ENCODE data around the gene IL31RA.

Gene IL31RA

DNA sequence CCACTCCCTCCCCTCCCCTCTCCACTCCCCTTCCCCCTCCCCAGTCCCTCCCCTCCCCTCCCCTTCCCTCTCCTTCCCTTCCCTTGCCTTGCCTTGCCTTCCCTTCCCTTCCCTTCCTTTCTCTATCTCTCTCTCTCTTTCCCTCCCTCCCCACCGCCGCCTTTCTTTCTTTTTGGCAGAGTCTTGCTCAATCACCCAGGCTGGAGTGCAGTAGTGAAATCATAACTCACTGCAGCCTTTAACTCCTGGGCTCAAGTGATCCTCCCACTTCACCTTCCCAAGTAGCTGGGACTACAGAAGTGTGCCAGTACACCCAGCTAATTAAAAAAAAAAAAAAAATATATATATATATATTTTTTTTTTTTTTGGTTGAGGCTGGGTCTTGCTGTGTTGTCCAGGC lies 45.5 kb downstream of the IL31RA start:
- H3K4me3 ChIP-seq (ENCODE audit: low read depth in 1 of 2, low read length in 1 of 2), result no peak overlapping the region
- H3K27me3 ChIP-seq, result peaks cover 26% of the 10 kb centered on the region
- TF ChIP-seq, protein P1, sequence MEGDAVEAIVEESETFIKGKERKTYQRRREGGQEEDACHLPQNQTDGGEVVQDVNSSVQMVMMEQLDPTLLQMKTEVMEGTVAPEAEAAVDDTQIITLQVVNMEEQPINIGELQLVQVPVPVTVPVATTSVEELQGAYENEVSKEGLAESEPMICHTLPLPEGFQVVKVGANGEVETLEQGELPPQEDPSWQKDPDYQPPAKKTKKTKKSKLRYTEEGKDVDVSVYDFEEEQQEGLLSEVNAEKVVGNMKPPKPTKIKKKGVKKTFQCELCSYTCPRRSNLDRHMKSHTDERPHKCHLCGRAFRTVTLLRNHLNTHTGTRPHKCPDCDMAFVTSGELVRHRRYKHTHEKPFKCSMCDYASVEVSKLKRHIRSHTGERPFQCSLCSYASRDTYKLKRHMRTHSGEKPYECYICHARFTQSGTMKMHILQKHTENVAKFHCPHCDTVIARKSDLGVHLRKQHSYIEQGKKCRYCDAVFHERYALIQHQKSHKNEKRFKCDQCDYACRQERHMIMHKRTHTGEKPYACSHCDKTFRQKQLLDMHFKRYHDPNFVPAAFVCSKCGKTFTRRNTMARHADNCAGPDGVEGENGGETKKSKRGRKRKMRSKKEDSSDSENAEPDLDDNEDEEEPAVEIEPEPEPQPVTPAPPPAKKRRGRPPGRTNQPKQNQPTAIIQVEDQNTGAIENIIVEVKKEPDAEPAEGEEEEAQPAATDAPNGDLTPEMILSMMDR (IDR thresholded peaks at IDR 0.05), result no peak
- no peaks in the 10 kb centered on the region for H3K9me3 ChIP-seq
- H3K36me3 ChIP-seq, result no peaks in the 10 kb centered on the region
- H3K27ac ChIP-seq, result no peak overlapping the region
- no peaks in the 10 kb centered on the region for H3K4me1 ChIP-seq (ENCODE audit: control insufficient read depth in 1 of 2, insufficient read depth in 1 of 2, low read depth in 1 of 2, low read length in 1 of 2)

DNA sequence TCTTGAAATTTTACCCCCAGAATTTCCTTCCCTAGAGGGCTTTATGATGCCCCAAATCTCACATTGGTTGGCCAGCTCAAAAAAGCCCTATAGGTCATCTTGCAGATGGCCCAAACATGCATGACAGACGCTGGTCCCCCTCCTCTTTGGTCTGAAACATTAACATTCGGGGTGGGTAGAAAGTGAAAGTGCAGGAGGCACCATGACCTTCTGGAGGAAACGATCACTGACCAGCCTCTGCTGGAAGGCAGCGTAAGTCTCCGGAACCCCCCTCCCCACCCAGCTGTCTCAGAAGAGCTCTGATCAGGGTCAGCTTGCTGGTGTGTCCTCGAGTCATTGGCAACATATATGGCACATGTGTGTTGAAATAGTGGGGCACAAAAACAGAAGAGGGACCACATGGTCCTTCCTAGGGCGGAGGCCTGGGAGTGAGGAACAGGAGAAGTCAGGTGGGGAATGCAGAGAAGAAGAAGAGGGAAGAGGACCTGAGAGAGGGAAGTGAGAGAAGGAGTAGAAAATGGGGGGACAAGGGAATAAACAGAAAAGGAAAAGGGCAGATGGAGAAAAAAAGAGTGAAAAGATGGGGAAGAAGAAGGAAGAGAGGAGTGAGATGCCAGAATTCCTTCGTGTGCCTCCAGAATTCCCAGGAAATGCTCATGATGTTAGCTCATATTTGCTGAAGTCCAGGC lies 46.2 kb downstream of the IL31RA start:
- Histone ChIP-seq H3K4me3 (ENCODE audit: low read depth in 1 of 2, low read length in 1 of 2) (no peak overlapping the region), H3K27ac (no peak overlapping the region), H3K36me3 (no peaks in the 10 kb centered on the region), H3K27me3 (peaks cover 30% of the 10 kb centered on the region), H3K9me3 (no peaks in the 10 kb centered on the region), H3K4me1 (ENCODE audit: control insufficient read depth in 1 of 2, insufficient read depth in 1 of 2, low read depth in 1 of 2, low read length in 1 of 2) (no peaks in the 10 kb centered on the region)
- TF ChIP-seq, protein P1 (IDR thresholded peaks at IDR 0.05), result no peak

DNA sequence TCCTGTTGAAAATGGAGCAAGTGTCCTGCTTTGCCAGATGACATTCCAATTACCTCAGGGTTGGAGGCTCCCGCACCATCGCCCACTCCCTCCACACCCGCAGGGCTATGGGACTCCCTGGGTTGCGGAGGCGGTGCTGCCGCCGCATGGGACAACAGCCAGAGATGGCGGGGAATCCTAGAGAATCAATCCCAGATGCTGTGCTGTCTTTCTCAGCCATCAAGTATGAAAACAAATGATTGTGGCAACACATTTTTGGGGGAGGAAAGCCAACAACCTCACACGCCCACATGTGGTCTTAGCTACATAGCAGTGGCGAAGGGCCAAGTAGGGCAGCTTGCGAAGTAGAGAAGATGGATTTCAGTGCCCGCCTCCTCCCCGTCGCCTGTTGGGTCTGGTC lies 46.7 kb downstream of the IL31RA start:
- Histone ChIP-seq H3K27me3 (peaks cover 36% of the 10 kb centered on the region), H3K4me1 (ENCODE audit: control insufficient read depth in 1 of 2, insufficient read depth in 1 of 2, low read depth in 1 of 2, low read length in 1 of 2) (no peaks in the 10 kb centered on the region), H3K36me3 (no peaks in the 10 kb centered on the region), H3K9me3 (no peaks in the 10 kb centered on the region), H3K27ac (no peak overlapping the region), H3K4me3 (ENCODE audit: low read depth in 1 of 2, low read length in 1 of 2) (no peak overlapping the region)
- TF ChIP-seq, protein P1 (IDR thresholded peaks at IDR 0.05), result no peak

DNA sequence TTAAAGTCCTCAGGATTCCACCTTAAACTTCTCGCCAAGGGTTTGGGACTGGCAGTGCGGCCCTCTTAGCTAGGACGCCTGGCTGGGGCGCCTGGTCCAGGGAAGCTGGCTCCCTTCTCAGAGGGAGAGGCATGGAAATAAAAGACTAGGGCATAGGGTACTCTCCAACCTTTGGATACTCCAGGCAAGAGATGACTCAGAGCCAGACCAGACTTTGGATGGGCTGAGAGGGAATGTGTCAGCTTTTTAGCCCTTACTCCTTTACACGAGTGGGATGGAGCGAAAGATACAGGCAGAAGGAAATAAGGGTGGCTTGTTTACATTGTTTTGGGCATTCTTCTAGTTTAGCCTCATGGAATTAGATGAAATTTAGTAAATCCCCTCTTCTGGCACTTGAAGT lies 48.2 kb downstream of the IL31RA start:
- Histone ChIP-seq H3K36me3 (no peaks in the 10 kb centered on the region), H3K4me3 (ENCODE audit: low read depth in 1 of 2, low read length in 1 of 2) (no peak overlapping the region), H3K27me3 (peaks cover 50% of the 10 kb centered on the region), H3K27ac (no peak overlapping the region), H3K4me1 (ENCODE audit: control insufficient read depth in 1 of 2, insufficient read depth in 1 of 2, low read depth in 1 of 2, low read length in 1 of 2) (no peaks in the 10 kb centered on the region), H3K9me3 (no peaks in the 10 kb centered on the region)
- TF ChIP-seq, protein P1 (IDR thresholded peaks at IDR 0.05), result no peak

DNA sequence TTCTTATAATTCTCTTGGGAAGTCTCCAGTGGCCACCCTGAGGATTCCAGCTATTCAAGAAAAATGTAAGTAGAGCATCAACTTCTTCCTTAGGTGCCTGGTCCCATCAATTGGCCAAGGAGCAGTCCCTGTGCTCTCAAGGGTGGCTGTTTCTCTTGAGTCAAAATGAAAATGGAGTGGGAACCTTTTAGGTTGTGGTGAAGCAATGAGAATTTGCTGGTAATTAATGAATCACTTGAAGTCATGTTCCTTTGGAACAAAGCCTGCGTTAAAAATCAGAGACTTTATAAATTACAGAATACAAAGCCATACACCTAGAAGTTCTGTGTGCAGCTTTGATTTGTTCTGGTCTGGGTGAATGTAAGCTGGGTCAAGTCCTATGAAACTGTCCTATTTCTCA lies 48.9 kb downstream of the IL31RA start:
- TF ChIP-seq, protein P1 (IDR thresholded peaks at IDR 0.05), result no peak
- Histone ChIP-seq H3K27ac (no peak overlapping the region), H3K27me3 (peaks cover 56% of the 10 kb centered on the region), H3K4me1 (ENCODE audit: control insufficient read depth in 1 of 2, insufficient read depth in 1 of 2, low read depth in 1 of 2, low read length in 1 of 2) (no peaks in the 10 kb centered on the region), H3K4me3 (ENCODE audit: low read depth in 1 of 2, low read length in 1 of 2) (no peak overlapping the region), H3K9me3 (no peaks in the 10 kb centered on the region), H3K36me3 (no peaks in the 10 kb centered on the region)
